PC-3 (cell line): Measurements from ENCODE around the gene NAP1L1.

Experiments
- CTCF ChIP-seq: fragments of 300-600 bp; sonication (generic); conservative IDR thresholded peaks from 2 replicates; pipeline ENCODE4 v1.5.1; 2017; ENCODE audit warnings: antibody characterized with exemption, low read depth, mild to moderate bottlenecking, low read length
- EZH2 ChIP-seq: fragments of 300-600 bp; sonication (generic); IDR thresholded peaks from one replicate; pipeline ENCODE4 v1.6.1; 2017; ENCODE audit warnings: antibody characterized with exemption, mild to moderate bottlenecking, low read length; ENCODE audit not compliant: unreplicated experiment
- EZH2phosphoT487 ChIP-seq: fragments of 300-600 bp; sonication (generic); IDR thresholded peaks from 2 replicates; pipeline ENCODE4 v1.6.1; 2018; ENCODE audit warnings: mild to moderate bottlenecking, antibody characterized with exemption, low read length, borderline replicate concordance

- TF ChIP-seq CTCF (no peak), EZH2 (no peak), EZH2phosphoT487 (no peak)
Observed at GRCh38 chr12:76018672-76019071, 65.8 kb downstream of the NAP1L1 start.
